K562 (cell line): ENCODE results near the gene VWA8. TPM values are rescaled to one million over a fixed set of nuclear protein-coding genes. Genes with fewer than 3 reads are reported as not detected.

Experiments used
- CTCFL ChIP-seq: IDR thresholded peaks from 2 replicates; pipeline ENCODE4 v1.6.1; 2011; ENCODE audit warnings: borderline replicate concordance, low read depth, mild to moderate bottlenecking, moderate library complexity, low read length; ENCODE audit not compliant: insufficient read depth, poor library complexity, severe bottlenecking
- NR2C2 ChIP-seq, 2 experiments: fragments of 200-800 bp in 1 of 2; sonication (Bioruptor generic) in 1 of 2; sonication (generic) in 1 of 2; formaldehyde crosslinking in 1 of 2; IDR thresholded peaks; 2 replicates each; pipeline versions ENCODE4 v1.6.1 to v1.8.0; 2016 to 2022; ENCODE audit warnings: mild to moderate bottlenecking in 1 of 2, missing compliant biosample characterization in 1 of 2, missing genetic modification characterization in 1 of 2, missing genetic modification reagents in 1 of 2
- NR4A1 ChIP-seq, 2 experiments: fragments of 250-450 bp in 1 of 2; fragments of 450-650 bp in 1 of 2; sonication (Bioruptor Pico) in 1 of 2; IDR thresholded peaks; 2 replicates each; pipeline versions ENCODE4 v1.4.0 to v1.6.1; 2016 to 2020; ENCODE audit warnings: mild to moderate bottlenecking in 2 of 2, missing compliant biosample characterization in 1 of 2, missing genetic modification characterization in 1 of 2, moderate library complexity in 1 of 2
- RREB1 ChIP-seq: fragments of 250-450 bp; sonication (Bioruptor Pico); IDR thresholded peaks from 2 replicates; pipeline ENCODE4 v1.4.0; 2020
- TBL1XR1 ChIP-seq, 2 experiments: IDR thresholded peaks; 2 replicates each; pipeline ENCODE4 v1.6.1; 2012; ENCODE audit warnings: improper control_type of control experiment in 2 of 2, low read length in 2 of 2, mild to moderate bottlenecking in 1 of 2
- polyA plus RNA-seq, 8 experiments: library from polyadenylated mRNA; depleted of rRNA in 4 of 8; stranded (reverse) in 5 of 8; unstranded in 3 of 8; fragments of >200 nt; fragmentation: Nextera tagmentation in 2 of 8; fragmentation: Illumina TruSeq in 1 of 8; extraction: Ambion mirVana in 2 of 8; extraction: Trizol in 1 of 8; gene quantifications; 2 replicates each; pipeline versions ENCODE4 v1.2.1 to v1.2.3, GENCODE V29; 2011 to 2014; ENCODE audit warnings: inconsistent platforms in 1 of 8, missing spikeins in 1 of 8
- total RNA-seq, 7 experiments: library from RNA; depleted of rRNA in 6 of 7; stranded (reverse); fragments of >200 nt in 6 of 7; fragmentation: Illumina TruSeq in 2 of 7; extraction: Trizol in 2 of 7; gene quantifications; 2 replicates each; pipeline versions ENCODE4 v1.2.1 to v1.2.3, GENCODE V29; 2011 to 2021; ENCODE audit warnings: low replicate concordance in 1 of 7

Gene VWA8
- total and polyA plus RNA-seq, 9 of the 15 experiments (the other 6 are each of a cell fraction or from before 2014, with no cell fraction given): 2.1 to 18.5 (median 13.3) TPM

DNA sequence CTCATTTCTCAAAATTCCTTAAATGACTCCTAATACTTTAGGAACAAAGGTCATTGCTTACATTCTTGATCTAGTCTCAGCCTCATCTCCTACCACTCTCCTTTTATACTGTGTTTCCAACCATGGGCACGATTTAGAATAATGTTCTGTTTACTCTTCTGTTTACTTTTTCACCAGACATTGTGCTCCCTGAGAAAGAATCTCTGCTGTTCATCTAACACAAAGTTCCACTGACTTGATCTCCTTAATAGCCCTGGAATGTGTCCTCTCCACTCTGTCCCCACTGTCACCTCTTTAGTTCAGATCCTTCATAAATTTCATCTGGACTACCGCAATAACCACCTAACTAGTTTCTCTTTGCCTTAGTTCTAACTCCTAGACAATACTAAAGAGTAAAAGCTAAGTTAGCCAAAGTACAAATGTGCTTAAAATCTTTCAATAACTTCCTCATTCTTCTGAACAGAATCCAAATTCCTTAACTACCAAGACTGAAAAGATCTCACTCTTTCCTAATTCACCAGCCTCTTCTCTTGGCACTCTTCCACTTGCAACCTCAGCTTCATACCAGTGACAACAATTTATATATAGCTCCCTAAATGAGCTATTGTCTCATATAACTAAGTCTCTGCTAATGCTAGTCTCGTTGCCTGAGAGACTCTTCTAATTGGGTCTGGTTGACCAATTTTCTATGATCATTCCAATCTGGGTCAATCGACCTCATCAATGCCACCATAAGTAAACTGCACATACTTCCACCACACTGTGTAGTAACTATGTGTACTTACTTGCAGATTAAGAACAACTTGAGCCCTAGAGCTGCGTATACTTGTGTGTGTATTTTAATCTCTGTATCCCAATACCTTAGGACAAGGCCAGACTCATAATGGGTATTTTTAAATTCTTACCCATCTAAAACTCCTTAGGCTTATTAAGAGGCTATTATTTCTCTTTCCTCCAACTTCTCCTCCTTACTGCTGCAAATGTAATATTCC lies 179.9 kb downstream of the VWA8 start (continued):
- TF ChIP-seq NR2C2 (CRISPR knock-in tag; IDR thresholded peaks at IDR 0.05) (no peak), NR2C2 (tag; IDR thresholded peaks at IDR 0.05) (no peak), NR4A1 (CRISPR knock-in tag; IDR thresholded peaks at IDR 0.05) (no peak), NR4A1 (tag; IDR thresholded peaks at IDR 0.05) (no peak), TBL1XR1 (IDR thresholded peaks at IDR 0.05; ENCODE audit: low read length in 2 of 2) (no peak), CTCFL (no peak), RREB1 (CRISPR knock-in tag) (no peak)
